GM21723 (cell line): ENCODE measurements around the gene NEUROG3.
A peak's percentile ranks its signal among the peaks of the same experiment; 100 is the strongest.

Source experiments
- ATAC-seq: cut with Tn5 transposase; IDR thresholded peaks from one replicate; pipeline ENCODE4 v1.9.1; 2021; ENCODE audit warnings: mild to moderate bottlenecking, moderate library complexity; ENCODE audit not compliant: unreplicated experiment

NEUROG3 gene

GRCh38 chr10:69573056-69573806 is at the start of gene NEUROG3:
Gene NEUROG3, minus strand, starts transcription at chr10:69573422. Its CDS starts 379 bp downstream, at chr10:69573043.
- peak; percentile 82 for ATAC-seq

- no peak for ATAC-seq
Measured at GRCh38 chr10:69620625-69621024, 47.4 kb upstream of the NEUROG3 start.

- no peak for ATAC-seq
Measured at GRCh38 chr10:69619626-69620025, 46.4 kb upstream of the NEUROG3 start.

GRCh38 chr10:69618746-69619145 is 45.5 kb upstream of the NEUROG3 start:
- ATAC-seq: no peak

GRCh38 chr10:69616358-69616757 is 43.1 kb upstream of the NEUROG3 start:
- no peak for ATAC-seq

- peak; percentile 49 for ATAC-seq
Measured at GRCh38 chr10:69614130-69614529, 40.9 kb upstream of the NEUROG3 start.

- ATAC-seq: no peak
Measured at GRCh38 chr10:69612760-69613159, 39.5 kb upstream of the NEUROG3 start.

- ATAC-seq: no peak
Measured at GRCh38 chr10:69609077-69609476, 35.9 kb upstream of the NEUROG3 start.

GRCh38 chr10:69600761-69601330 is 27.6 kb upstream of the NEUROG3 start:
- no peak for ATAC-seq

- no peak for ATAC-seq
Measured at GRCh38 chr10:69588358-69588757, 15.1 kb upstream of the NEUROG3 start.

GRCh38 chr10:69584624-69585023 is 11.4 kb upstream of the NEUROG3 start:
- no peak for ATAC-seq

GRCh38 chr10:69583106-69583505 is 9.9 kb upstream of the NEUROG3 start:
- ATAC-seq: no peak

- ATAC-seq: no peak
Measured at GRCh38 chr10:69580435-69580834, 7.2 kb upstream of the NEUROG3 start.

- no peak for ATAC-seq
Measured at GRCh38 chr10:69579464-69580060, 6.3 kb upstream of the NEUROG3 start.

GRCh38 chr10:69578508-69578991 is 5.3 kb upstream of the NEUROG3 start:
- ATAC-seq: no peak

- no peak for ATAC-seq
Measured at GRCh38 chr10:69577268-69578232, 4.3 kb upstream of the NEUROG3 start.

- no peak for ATAC-seq
Measured at GRCh38 chr10:69576334-69577011, 3.3 kb upstream of the NEUROG3 start.

GRCh38 chr10:69575164-69575722 is 2.0 kb upstream of the NEUROG3 start:
- ATAC-seq: no peak

GRCh38 chr10:69574571-69574978 is 1.4 kb upstream of the NEUROG3 start:
- no peak for ATAC-seq
